Adipocyte (in vitro differentiated cells): ENCODE data around the gene HIP1R.

Source experiments
- DNase-seq: peaks from one replicate; pipeline ENCODE4 v3.0.0-alpha.2; 2015; ENCODE audit warnings: low read depth
- H3K27me3 ChIP-seq: replicated peaks from 2 replicates; pipeline ENCODE4 v1.7.0; 2013; ENCODE audit warnings: mild to moderate bottlenecking, low read length, moderate library complexity; ENCODE audit not compliant: control insufficient read depth, insufficient read depth
- H3K36me3 ChIP-seq: 2 replicates; pipeline ENCODE4 v1.7.0; 2013; ENCODE audit warnings: low read length, mild to moderate bottlenecking, moderate library complexity; ENCODE audit not compliant: control insufficient read depth, insufficient read depth, severe bottlenecking
- H3K4me1 ChIP-seq: 2 replicates; pipeline ENCODE4 v1.7.0; 2013; ENCODE audit warnings: mild to moderate bottlenecking, low read length, moderate library complexity; ENCODE audit not compliant: control insufficient read depth, insufficient read depth
- H3K4me3 ChIP-seq: 2 replicates; pipeline ENCODE4 v1.7.0; 2013; ENCODE audit warnings: mild to moderate bottlenecking, low read length, moderate library complexity
- H3K9ac ChIP-seq: 2 replicates; pipeline ENCODE4 v1.7.0; 2013; ENCODE audit warnings: mild to moderate bottlenecking, low read length, moderate library complexity
- H3K9me3 ChIP-seq: 2 replicates; pipeline ENCODE4 v1.7.0; 2013; ENCODE audit warnings: mild to moderate bottlenecking, low read length, moderate library complexity; ENCODE audit not compliant: control insufficient read depth

The HIP1R gene

DNA sequence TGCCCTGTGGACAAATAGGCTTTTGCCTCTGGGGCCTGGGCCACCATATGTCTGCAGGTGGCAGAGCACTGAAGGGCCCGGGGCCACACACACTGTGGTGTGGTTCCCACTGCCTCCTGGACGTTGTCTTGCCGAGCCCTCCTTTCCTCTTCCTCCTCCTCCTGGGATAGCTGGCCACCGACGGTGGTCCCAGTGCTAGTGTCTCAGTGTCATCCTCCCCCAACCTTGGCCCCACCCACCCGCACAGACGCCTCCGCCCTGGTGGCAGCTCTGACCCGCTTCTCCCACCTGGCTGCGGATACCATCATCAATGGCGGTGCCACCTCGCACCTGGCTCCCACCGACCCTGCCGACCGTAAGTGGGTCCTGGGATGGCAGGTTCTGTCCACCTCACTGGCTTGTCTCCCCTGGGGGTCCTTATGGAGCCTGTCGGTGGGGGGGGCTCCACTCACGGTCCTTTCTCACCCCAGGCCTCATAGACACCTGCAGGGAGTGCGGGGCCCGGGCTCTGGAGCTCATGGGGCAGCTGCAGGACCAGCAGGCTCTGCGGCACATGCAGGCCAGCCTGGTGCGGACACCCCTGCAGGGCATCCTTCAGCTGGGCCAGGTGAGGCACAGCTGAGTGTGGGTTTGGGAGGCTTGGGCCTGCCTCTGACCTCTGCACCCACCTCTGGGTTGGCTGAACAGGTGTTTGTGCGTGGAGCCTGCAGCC, 23.5 kb downstream of the HIP1R start:
- Histone ChIP-seq H3K36me3 (peaks cover 2% of the 10 kb centered on the region), H3K9ac (no peak overlapping the region), H3K4me1 (peaks cover under 1% of the 10 kb centered on the region), H3K9me3 (no peaks in the 10 kb centered on the region), H3K4me3 (no peak overlapping the region), H3K27me3 (no peaks in the 10 kb centered on the region)
- DNase-seq = no peak

GRCh38 chr12:122859303-122860039, 24.2 kb downstream of the HIP1R start:
- H3K4me1 ChIP-seq = no peaks in the 10 kb centered on the region
- no peaks in the 10 kb centered on the region for H3K9me3 ChIP-seq
- no peaks in the 10 kb centered on the region for H3K27me3 ChIP-seq
- no peak for DNase-seq
- peaks cover 2% of the 10 kb centered on the region for H3K36me3 ChIP-seq
- no peak overlapping the region for H3K9ac ChIP-seq
- no peak overlapping the region for H3K4me3 ChIP-seq

DNA sequence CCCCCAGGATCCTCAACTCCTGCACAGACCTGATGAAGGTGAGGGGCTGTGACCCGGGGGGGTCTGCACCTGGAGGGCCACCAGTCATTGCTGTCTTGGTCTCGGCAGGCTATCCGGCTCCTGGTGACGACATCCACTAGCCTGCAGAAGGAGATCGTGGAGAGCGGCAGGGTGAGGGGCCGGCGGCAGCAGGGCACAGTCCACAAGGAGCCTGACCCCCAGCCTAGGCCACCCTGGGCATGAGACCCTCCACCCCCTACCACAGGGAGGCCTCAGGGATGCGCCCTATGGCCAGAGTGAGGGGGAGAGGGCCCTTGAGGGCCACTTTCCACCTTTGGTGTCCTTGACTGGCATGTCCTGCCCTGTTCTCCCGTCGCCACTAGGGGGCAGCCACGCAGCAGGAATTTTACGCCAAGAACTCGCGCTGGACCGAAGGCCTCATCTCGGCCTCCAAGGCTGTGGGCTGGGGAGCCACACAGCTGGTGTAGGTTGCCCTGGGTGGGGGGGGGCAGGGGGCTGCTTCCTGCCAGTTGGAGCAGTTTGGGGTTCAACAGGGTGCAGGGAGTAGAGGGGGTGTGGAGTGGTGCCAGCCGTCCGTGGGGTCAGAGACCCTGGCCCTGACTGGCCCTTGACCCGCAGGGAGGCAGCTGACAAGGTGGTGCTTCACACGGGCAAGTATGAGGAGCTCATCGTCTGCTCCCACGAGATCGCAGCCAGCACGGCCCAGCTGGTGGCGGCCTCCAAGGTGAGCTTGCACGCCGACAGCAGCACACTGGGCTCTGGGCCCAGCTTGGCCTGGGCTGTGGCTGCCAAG, 25.0 kb downstream of the HIP1R start:
- H3K36me3 ChIP-seq = peaks cover 2% of the 10 kb centered on the region
- no peak overlapping the region for H3K4me3 ChIP-seq

DNA sequence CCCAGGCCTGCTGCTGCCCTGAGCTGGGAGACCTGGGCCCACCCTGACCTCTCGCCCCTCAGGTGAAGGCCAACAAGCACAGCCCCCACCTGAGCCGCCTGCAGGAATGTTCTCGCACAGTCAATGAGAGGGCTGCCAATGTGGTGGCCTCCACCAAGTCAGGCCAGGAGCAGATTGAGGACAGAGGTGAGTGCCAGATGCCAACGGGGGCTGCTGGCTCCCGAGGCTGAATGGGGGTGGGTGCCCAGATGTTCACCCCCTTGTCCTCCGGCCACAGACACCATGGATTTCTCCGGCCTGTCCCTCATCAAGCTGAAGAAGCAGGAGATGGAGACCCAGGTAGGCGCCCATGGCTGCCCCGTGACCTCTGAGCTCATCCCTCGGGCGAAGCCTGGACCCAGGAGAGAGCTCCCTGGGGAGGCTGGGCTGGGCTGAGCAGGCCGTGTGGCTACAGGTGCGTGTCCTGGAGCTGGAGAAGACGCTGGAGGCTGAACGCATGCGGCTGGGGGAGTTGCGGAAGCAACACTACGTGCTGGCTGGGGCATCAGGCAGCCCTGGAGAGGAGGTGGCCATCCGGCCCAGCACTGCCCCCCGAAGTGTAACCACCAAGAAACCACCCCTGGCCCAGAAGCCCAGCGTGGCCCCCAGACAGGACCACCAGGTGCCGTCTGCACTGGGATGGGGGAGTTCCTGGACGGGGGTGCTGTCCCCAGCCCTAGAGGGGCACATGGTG, 25.8 kb downstream of the HIP1R start:
- no peak overlapping the region for H3K4me3 ChIP-seq
- H3K36me3 ChIP-seq = peaks cover 2% of the 10 kb centered on the region
- H3K9me3 ChIP-seq = no peaks in the 10 kb centered on the region
- H3K27me3 ChIP-seq = no peaks in the 10 kb centered on the region
- no peak for DNase-seq
- no peak overlapping the region for H3K9ac ChIP-seq
- H3K4me1 ChIP-seq = no peaks in the 10 kb centered on the region

More for the DNA sequence above, 25.0 kb downstream of the HIP1R start:
- DNase-seq = peak; percentile 89
- H3K9ac ChIP-seq = no peak overlapping the region
- no peaks in the 10 kb centered on the region for H3K27me3 ChIP-seq
- no peaks in the 10 kb centered on the region for H3K9me3 ChIP-seq
- H3K4me1 ChIP-seq = no peaks in the 10 kb centered on the region

DNA sequence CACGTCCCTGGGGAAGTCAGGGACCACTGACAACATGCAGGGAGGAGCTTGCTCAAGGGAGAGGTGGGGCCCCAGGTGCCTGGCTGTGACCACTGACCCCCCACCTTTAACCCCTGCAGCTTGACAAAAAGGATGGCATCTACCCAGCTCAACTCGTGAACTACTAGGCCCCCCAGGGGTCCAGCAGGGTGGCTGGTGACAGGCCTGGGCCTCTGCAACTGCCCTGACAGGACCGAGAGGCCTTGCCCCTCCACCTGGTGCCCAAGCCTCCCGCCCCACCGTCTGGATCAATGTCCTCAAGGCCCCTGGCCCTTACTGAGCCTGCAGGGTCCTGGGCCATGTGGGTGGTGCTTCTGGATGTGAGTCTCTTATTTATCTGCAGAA, 26.3 kb downstream of the HIP1R start:
- no peak for DNase-seq
- no peak overlapping the region for H3K9ac ChIP-seq

GRCh38 chr12:122862110-122862634, 26.9 kb downstream of the HIP1R start:
- Histone ChIP-seq H3K4me1 (no peaks in the 10 kb centered on the region), H3K36me3 (peaks cover 8% of the 10 kb centered on the region), H3K9me3 (no peaks in the 10 kb centered on the region), H3K9ac (no peak overlapping the region), H3K4me3 (no peak overlapping the region), H3K27me3 (no peaks in the 10 kb centered on the region)
- DNase-seq = no peak

More for the DNA sequence above, 26.3 kb downstream of the HIP1R start:
- Histone ChIP-seq H3K27me3 (no peaks in the 10 kb centered on the region), H3K9me3 (no peaks in the 10 kb centered on the region), H3K4me1 (no peaks in the 10 kb centered on the region), H3K36me3 (peaks cover 5% of the 10 kb centered on the region), H3K4me3 (no peak overlapping the region)

DNA sequence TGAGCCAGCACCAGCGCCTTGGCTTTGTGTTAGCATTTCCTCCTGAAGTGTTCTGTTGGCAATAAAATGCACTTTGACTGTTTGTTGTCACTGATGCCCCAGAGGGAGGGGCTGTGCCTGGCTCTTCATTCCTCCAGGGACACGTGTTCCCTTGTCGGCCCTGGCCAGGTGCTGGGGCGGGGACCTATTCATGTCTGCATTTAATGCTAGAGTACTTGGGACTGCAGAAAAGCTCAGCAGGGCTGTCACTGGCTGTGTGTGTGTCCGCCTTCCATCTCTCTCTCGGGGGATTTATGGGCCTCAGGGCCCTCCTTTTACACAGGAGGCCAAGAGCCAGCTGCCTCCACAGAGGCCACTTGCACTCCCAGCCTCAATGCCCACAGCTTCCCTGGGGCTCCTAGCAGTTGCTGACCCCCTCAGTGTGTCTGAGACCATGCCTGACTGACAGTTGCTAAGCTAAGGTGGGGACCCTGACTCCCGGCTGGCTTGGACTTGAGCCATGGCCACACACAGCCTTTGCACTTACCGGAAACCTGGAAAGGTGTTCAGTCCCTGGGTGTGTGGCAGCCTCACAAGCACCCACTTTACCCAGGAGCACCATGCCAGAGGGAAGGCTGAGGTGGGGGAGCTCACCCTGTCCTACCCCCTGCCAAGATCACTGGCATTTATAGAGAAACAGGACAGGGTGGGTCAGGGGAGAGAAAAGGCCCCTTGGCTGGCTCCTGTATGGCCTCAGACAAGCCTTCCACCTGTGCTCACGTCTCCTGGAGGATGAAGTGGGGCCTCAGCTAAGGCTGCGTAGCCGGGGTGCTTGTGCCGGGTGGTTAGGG, 27.8 kb downstream of the HIP1R start:
- H3K9ac ChIP-seq = no peak overlapping the region
- H3K36me3 ChIP-seq = peaks cover 11% of the 10 kb centered on the region
- DNase-seq = no peak
- H3K27me3 ChIP-seq = no peaks in the 10 kb centered on the region
- H3K4me1 ChIP-seq = no peaks in the 10 kb centered on the region
- no peaks in the 10 kb centered on the region for H3K9me3 ChIP-seq
- no peak overlapping the region for H3K4me3 ChIP-seq

DNA sequence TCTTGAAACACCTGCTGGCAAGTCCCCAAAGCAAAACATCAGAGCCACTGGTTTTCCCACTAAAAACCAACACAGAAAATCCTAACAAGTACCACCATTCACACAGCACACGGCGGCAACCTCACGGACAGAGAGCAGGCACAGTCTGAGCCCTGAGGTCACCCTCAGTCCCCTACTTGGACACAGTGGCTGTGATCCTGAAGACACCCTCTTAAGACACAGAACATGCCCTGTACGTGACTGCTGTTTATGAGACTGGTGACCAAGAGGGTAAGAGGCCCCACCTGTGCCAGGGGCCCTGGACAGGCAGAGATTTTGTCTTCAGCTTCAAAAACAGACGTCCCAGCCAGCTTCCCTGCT, 29.6 kb downstream of the HIP1R start:
- Histone ChIP-seq H3K36me3 (peaks cover 28% of the 10 kb centered on the region), H3K4me3 (no peak overlapping the region), H3K27me3 (no peaks in the 10 kb centered on the region), H3K9me3 (no peaks in the 10 kb centered on the region), H3K9ac (no peak overlapping the region), H3K4me1 (no peaks in the 10 kb centered on the region)
- no peak for DNase-seq

GRCh38 chr12:122865268-122866231, 30.3 kb downstream of the HIP1R start:
- Histone ChIP-seq H3K27me3 (no peaks in the 10 kb centered on the region), H3K4me1 (no peaks in the 10 kb centered on the region), H3K9ac (no peak overlapping the region), H3K9me3 (no peaks in the 10 kb centered on the region), H3K4me3 (no peak overlapping the region), H3K36me3 (peaks cover 35% of the 10 kb centered on the region)
- no peak for DNase-seq
